H1 (cell line): ENCODE data around the gene CDNF. TPM values are rescaled to one million over a fixed set of nuclear protein-coding genes. Genes with fewer than 3 reads are reported as not detected.

Experiments
- CTCF ChIA-PET: fragments of 300-600 bp; sonication (Branson Sonifier 250); formaldehyde crosslinking; loops from one replicate; lab custom pipeline; 2021; ENCODE audit not compliant: partially characterized antibody; lab: Charles Lee
- POLR2A ChIA-PET: fragments of 300-600 bp; sonication (Branson Sonifier 250); formaldehyde crosslinking; loops from one replicate; lab custom pipeline; 2021; ENCODE audit warnings: inconsistent platforms; ENCODE audit not compliant: partially characterized antibody; lab: Charles Lee
- DNase-seq, 2 experiments: peaks; one replicate each; pipeline versions ENCODE4 v3.0.0 to v3.0.0-alpha.2; 2010 to 2022; ENCODE audit warnings: low spot score in 2 of 2, low read depth in 1 of 2, mixed read lengths in 1 of 2
- FAIRE-seq: peaks from 2 replicates; lab custom pipeline; 2011; peaks lifted over from hg19 to GRCh38; lab: Jason Lieb, UNC
- H2AFZ ChIP-seq: 2 replicates; pipeline ENCODE4 v1.8.1; 2012; ENCODE audit warnings: low read length, inconsistent platforms
- H2AK5ac ChIP-seq: 2 replicates; pipeline ENCODE4 v1.6.1; 2013; ENCODE audit warnings: low read depth, low read length
- H2BK120ac ChIP-seq: replicated peaks from 2 replicates; pipeline ENCODE3; 2013; ENCODE audit warnings: low read depth, low read length, inconsistent platforms
- H2BK12ac ChIP-seq: 2 replicates; pipeline ENCODE4 v1.6.1; 2013; ENCODE audit warnings: low read depth, low read length
- H2BK15ac ChIP-seq: 2 replicates; pipeline ENCODE4 v1.6.1; 2013; ENCODE audit warnings: low read length
- H2BK20ac ChIP-seq: 2 replicates; pipeline ENCODE4 v1.6.1; 2013; ENCODE audit warnings: low read length
- H2BK5ac ChIP-seq: 2 replicates; pipeline ENCODE4 v1.6.1; 2013; ENCODE audit warnings: low read depth, low read length
- H3K14ac ChIP-seq: 2 replicates; pipeline ENCODE4 v1.6.1; 2013; ENCODE audit warnings: inconsistent platforms; ENCODE audit not compliant: insufficient read length
- H3K18ac ChIP-seq: 2 replicates; pipeline ENCODE4 v1.6.1; 2013; ENCODE audit warnings: low read length; ENCODE audit errors: extremely low read depth
- H3K23ac ChIP-seq: 2 replicates; pipeline ENCODE4 v1.6.1; 2013; ENCODE audit warnings: inconsistent platforms; ENCODE audit not compliant: insufficient read length
- H3K23me2 ChIP-seq: 2 replicates; pipeline ENCODE4 v1.6.1; 2013; ENCODE audit warnings: low read depth, low read length
- H3K27ac ChIP-seq: 2 replicates; pipeline ENCODE4 v1.6.1; 2011; ENCODE audit warnings: low read depth, low read length, inconsistent platforms
- H3K27me3 ChIP-seq, 4 experiments: replicated peaks in 1 of 4; 1 replicate in 1 of 4; 2 replicates in 3 of 4; pipeline versions ENCODE4 v1.6.1 to v1.8.1; 2011 to 2013; ENCODE audit warnings: low read length in 3 of 4, mild to moderate bottlenecking in 3 of 4, inconsistent platforms in 2 of 4, mixed read lengths in 2 of 4, moderate library complexity in 1 of 4; ENCODE audit not compliant: control insufficient read depth in 3 of 4, insufficient read depth in 3 of 4; ENCODE audit errors: extremely low read depth in 1 of 4
- H3K36me3 ChIP-seq, 4 experiments: 2 replicates each; pipeline versions ENCODE4 v1.6.1 to v1.8.1; 2011 to 2013; ENCODE audit warnings: mild to moderate bottlenecking in 4 of 4, low read length in 3 of 4, moderate library complexity in 2 of 4, control low read depth in 1 of 4, inconsistent platforms in 1 of 4; ENCODE audit not compliant: insufficient read depth in 4 of 4, control insufficient read depth in 2 of 4
- H3K4ac ChIP-seq: replicated peaks from 2 replicates; pipeline ENCODE3; 2013; ENCODE audit warnings: low read length, low read depth, mixed read lengths, inconsistent platforms; ENCODE audit not compliant: insufficient read length
- H3K4me1 ChIP-seq, 4 experiments: replicated peaks in 1 of 4; 1 replicate in 1 of 4; 2 replicates in 3 of 4; pipeline versions ENCODE4 v1.6.1 to v1.8.1; 2011 to 2013; ENCODE audit warnings: low read length in 3 of 4, inconsistent platforms in 2 of 4, mixed read lengths in 1 of 4; ENCODE audit not compliant: insufficient read depth in 4 of 4, control insufficient read depth in 3 of 4
- H3K4me2 ChIP-seq, 2 experiments: 2 replicates each; pipeline versions ENCODE4 v1.6.1 to v1.8.1; 2011 to 2013; ENCODE audit warnings: low read depth in 2 of 2, low read length in 2 of 2, control low read depth in 1 of 2, inconsistent platforms in 1 of 2, mild to moderate bottlenecking in 1 of 2; ENCODE audit not compliant: insufficient read depth in 1 of 2
- H3K4me3 ChIP-seq, 4 experiments: fragments of 200-600, 300-600 bp in 1 of 4; sonication (generic), shearing (Covaris generic), sonication (Bioruptor Twin) in 1 of 4; 2 replicates each; pipeline versions ENCODE4 v1.5.1 to v1.8.1; 2011 to 2016; ENCODE audit warnings: low read length in 4 of 4, low read depth in 3 of 4, control low read depth in 2 of 4, inconsistent platforms in 2 of 4, mild to moderate bottlenecking in 2 of 4, mixed read lengths in 1 of 4, moderate library complexity in 1 of 4; ENCODE audit not compliant: insufficient read depth in 2 of 4; ENCODE audit errors: extremely low read depth in 1 of 4
- H3K56ac ChIP-seq: replicated peaks from 2 replicates; pipeline ENCODE3; 2013; ENCODE audit warnings: low read depth, mild to moderate bottlenecking, mixed read lengths, low read length, inconsistent platforms; ENCODE audit not compliant: insufficient read length
- H3K79me1 ChIP-seq: 2 replicates; pipeline ENCODE4 v1.6.1; 2013; ENCODE audit warnings: low read depth, low read length, control low read depth
- H3K79me2 ChIP-seq, 2 experiments: 2 replicates each; pipeline versions ENCODE4 v1.6.1 to v1.8.1; 2012 to 2013; ENCODE audit warnings: low read length in 2 of 2, mild to moderate bottlenecking in 2 of 2, inconsistent platforms in 1 of 2; ENCODE audit not compliant: insufficient read depth in 2 of 2, control insufficient read depth in 1 of 2
- H3K9ac ChIP-seq, 4 experiments: replicated peaks in 1 of 4; 1 replicate in 1 of 4; 2 replicates in 3 of 4; pipeline versions ENCODE4 v1.6.1 to v1.8.1; 2011 to 2013; ENCODE audit warnings: low read depth in 3 of 4, low read length in 3 of 4, control low read depth in 2 of 4, mild to moderate bottlenecking in 2 of 4, moderate library complexity in 2 of 4, inconsistent platforms in 1 of 4; ENCODE audit errors: extremely low read depth in 1 of 4
- H3K9me3 ChIP-seq, 2 experiments: 2 replicates each; pipeline versions ENCODE4 v1.6.1 to v1.8.1; 2012 to 2013; ENCODE audit warnings: mild to moderate bottlenecking in 2 of 2, moderate library complexity in 2 of 2, control low read depth in 1 of 2, inconsistent platforms in 1 of 2, low read depth in 1 of 2, low read length in 1 of 2, mixed read lengths in 1 of 2; ENCODE audit not compliant: insufficient read depth in 2 of 2
- H4K20me1 ChIP-seq, 2 experiments: replicated peaks in 1 of 2; 2 replicates each; pipeline versions ENCODE3 to v1.8.1; 2011 to 2013; ENCODE audit warnings: inconsistent platforms in 2 of 2, low read length in 2 of 2, mild to moderate bottlenecking in 1 of 2; ENCODE audit not compliant: insufficient read depth in 2 of 2, control insufficient read depth in 1 of 2
- H4K5ac ChIP-seq: 2 replicates; pipeline ENCODE4 v1.6.1; 2013; ENCODE audit warnings: low read length, low read depth, mixed read lengths, inconsistent platforms; ENCODE audit not compliant: insufficient read length
- H4K8ac ChIP-seq: 2 replicates; pipeline ENCODE4 v1.8.0; 2013; ENCODE audit warnings: mild to moderate bottlenecking, moderate library complexity, low read length, inconsistent platforms; ENCODE audit not compliant: insufficient read depth; ENCODE audit errors: extremely low read depth
- H4K91ac ChIP-seq: replicated peaks from 2 replicates; pipeline ENCODE3; 2013; ENCODE audit warnings: low read length, mixed read lengths, inconsistent platforms; ENCODE audit not compliant: insufficient read length
- KDM1A ChIP-seq: fragments of 200-600, 300-600 bp; sonication (generic); IDR thresholded peaks from 2 replicates; pipeline ENCODE4 v1.7.1; 2016; ENCODE audit warnings: mild to moderate bottlenecking, low read length, borderline replicate concordance
- NANOG ChIP-seq: IDR thresholded peaks from 2 replicates; pipeline ENCODE4 v1.6.1; 2011; ENCODE audit warnings: low read length, low read depth, mild to moderate bottlenecking, inconsistent platforms; ENCODE audit not compliant: insufficient read depth, poor library complexity, severe bottlenecking
- SIN3A ChIP-seq, 2 experiments: IDR thresholded peaks in 1 of 2; conservative IDR thresholded peaks in 1 of 2; 2 replicates each; pipeline ENCODE4 v1.6.1; 2011 to 2012; ENCODE audit warnings: low read length in 2 of 2, improper control_type of control experiment in 1 of 2, low read depth in 1 of 2, mild to moderate bottlenecking in 1 of 2
- SP2 ChIP-seq: IDR thresholded peaks from 2 replicates; pipeline ENCODE4 v1.6.1; 2012; ENCODE audit warnings: mild to moderate bottlenecking, low read length, inconsistent platforms
- SRF ChIP-seq: IDR thresholded peaks from 2 replicates; pipeline ENCODE4 v1.6.1; 2011; ENCODE audit warnings: mild to moderate bottlenecking, low read depth, low read length, moderate library complexity
- WGBS, 2 experiments: shearing (Covaris generic) in 1 of 2; methylation state at CpG; one replicate each; pipeline versions ENCODE4 v1.1.6 to v1.1.7; 2013 to 2015; ENCODE audit warnings: low lambda C conversion rate in 2 of 2, mixed read lengths in 2 of 2, inconsistent platforms in 1 of 2, low coverage in 1 of 2, missing lambda C conversion rate in 1 of 2; ENCODE audit not compliant: insufficient replicate concordance in 2 of 2, insufficient coverage in 1 of 2, insufficient read length in 1 of 2; ENCODE audit errors: extremely low coverage in 1 of 2, missing lambda C conversion rate in 1 of 2; 5-methylcytosine and 5-hydroxymethylcytosine counted together
- polyA plus RNA-seq, 7 experiments: library from polyadenylated mRNA; depleted of rRNA in 3 of 7; stranded (reverse) in 5 of 7; unstranded in 2 of 7; fragments of >200 nt in 5 of 7; fragments of 200-250 nt in 2 of 7; gene quantifications; 1 replicate in 5 of 7; 2 replicates in 1 of 7; 4 replicates in 1 of 7; pipeline versions ENCODE4 v1.2.1 to v1.2.3, GENCODE V29; 2011 to 2013; ENCODE audit warnings: missing spikeins in 2 of 7, mixed read lengths in 2 of 7
- total RNA-seq: library from RNA; stranded (reverse); fragmentation: NEBNext Ultra II Directional; extraction: Animal tissue kit (Norgen Biotek cat#: 25700); gene quantifications from 2 replicates; pipeline ENCODE4 v1.2.1, GENCODE V29; 2021

Gene CDNF
- total and polyA plus RNA-seq, 2 of the 8 experiments (the other 6 are each of a cell fraction or from before 2014, with no cell fraction given) = 0.32 to 0.67 TPM

GRCh38 chr10:14787938-14788337 is 49.9 kb downstream of the CDNF start:
- H2BK15ac ChIP-seq = no peak overlapping the region
- H2BK20ac ChIP-seq = no peak overlapping the region
- H2BK5ac ChIP-seq = no peak overlapping the region
- H3K79me2 ChIP-seq = no peaks in the 10 kb centered on the region
- H3K56ac ChIP-seq = no peak overlapping the region
- H3K79me1 ChIP-seq = no peaks in the 10 kb centered on the region
- H4K91ac ChIP-seq = no peak overlapping the region
- no peak overlapping the region for H3K18ac ChIP-seq
- H3K23ac ChIP-seq = no peak overlapping the region
- H4K20me1 ChIP-seq = no peaks in the 10 kb centered on the region
- no peaks in the 10 kb centered on the region for H3K4me1 ChIP-seq
- no peak overlapping the region for H3K4ac ChIP-seq
- no peak overlapping the region for H4K5ac ChIP-seq
- H3K4me2 ChIP-seq = no peak overlapping the region
- no peak overlapping the region for H3K9ac ChIP-seq
- H2BK120ac ChIP-seq = no peak overlapping the region
- no peaks in the 10 kb centered on the region for H3K27me3 ChIP-seq
- no peaks in the 10 kb centered on the region for H3K23me2 ChIP-seq
- no peak overlapping the region for H3K14ac ChIP-seq
- H3K36me3 ChIP-seq = no peaks in the 10 kb centered on the region
- no peak overlapping the region for H2AFZ ChIP-seq
- no peak for DNase-seq
- 90% methylated on average over 5 of the region's 5 CpGs; no CpG with 5 or more reads in 1 of the 2 experiments for WGBS, 2 experiments
- POLR2A ChIA-PET = interaction anchor here (0.6 kb wide), 1 partner anchor 335 kb away, joined by 3 read pairs; no protein-coding TSS in a partner anchor
- TF ChIP-seq NANOG (no peak), KDM1A (no peak), SRF (no peak), SIN3A (conservative IDR thresholded peaks at IDR 0.05 in 1 of 2, IDR thresholded peaks at IDR 0.05 in 1 of 2; ENCODE audit: low read depth in 1 of 2, low read length in 2 of 2) (no peak), SP2 (no peak)
- TF ChIP-seq, all 59 proteins: peak for 0
- H3K27ac ChIP-seq = no peak overlapping the region
- no peaks in the 10 kb centered on the region for H3K9me3 ChIP-seq
- H2BK12ac ChIP-seq = no peak overlapping the region
- H4K8ac ChIP-seq = no peak overlapping the region
- CTCF ChIA-PET = interaction anchor here (2.0 kb wide), 1 partner anchor 14 kb away, joined by 7 read pairs; no protein-coding TSS in a partner anchor
- no peak overlapping the region for H3K4me3 ChIP-seq
- no peak overlapping the region for H2AK5ac ChIP-seq
- FAIRE-seq = no peak
